Erythroblast (primary cell): ENCODE data around the gene EYA4.

Experiments
- GATA1 ChIP-seq: IDR thresholded peaks from 2 replicates; pipeline ENCODE4 v1.6.1; 2011; ENCODE audit warnings: low read depth, mild to moderate bottlenecking, control low read depth, low read length, moderate library complexity
- POLR2A ChIP-seq: IDR thresholded peaks from 2 replicates; pipeline ENCODE4 v1.6.1; 2011; ENCODE audit warnings: mild to moderate bottlenecking, low read length

DNA sequence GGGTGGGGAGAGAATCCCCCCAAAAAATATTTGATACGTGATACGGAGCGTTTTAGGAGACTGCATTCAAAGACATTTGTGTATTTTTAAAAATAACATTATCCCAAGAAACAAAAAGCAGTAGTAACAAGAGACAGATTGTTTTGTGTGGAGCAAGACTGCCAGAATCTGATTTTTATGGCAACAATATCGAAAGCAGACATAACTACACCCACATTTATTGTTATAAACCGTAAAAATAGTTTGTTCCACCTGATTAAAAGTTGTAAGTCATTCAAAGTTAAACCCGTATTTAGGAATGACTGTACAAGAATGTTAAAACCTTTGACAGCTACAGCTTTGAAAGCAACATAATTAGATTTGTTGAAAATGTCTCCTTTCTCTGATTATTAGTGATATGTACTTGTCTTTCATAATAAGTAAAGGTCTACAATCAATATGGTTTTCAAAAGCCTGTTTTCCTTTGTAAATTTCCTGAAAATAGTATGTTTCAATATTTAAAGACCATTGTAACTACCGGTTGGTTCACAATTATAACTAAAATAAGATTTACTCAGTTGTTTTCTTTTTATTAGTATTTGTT is 2.7 kb downstream of the EYA4 start:
- TF ChIP-seq POLR2A (no peak), GATA1 (no peak)
